Thyroid gland (tissue), 4 donors: ENCODE results near the gene BTF3L4. TPM values are rescaled to one million over a fixed set of nuclear protein-coding genes. Genes with fewer than 3 reads are reported as not detected.
"Not testable (repeated sequence)": the region's sequence is repeated elsewhere in the genome, so short reads cannot be mapped to it uniquely, and the experiment has no call there.

Experiments used
- DNase-seq, 2 donors: peaks; one replicate each; pipeline ENCODE4 v3.0.0-alpha.2; 2019
- H3K27ac ChIP-seq, 3 donors: fragments of 200-600 bp; sonication (generic); 1 replicate in 2 of 3; 2 replicates in 1 of 3; pipeline ENCODE4 v1.5.1; 2016 to 2019; ENCODE audit warnings: mild to moderate bottlenecking in 1 of 3, moderate library complexity in 1 of 3
- H3K27me3 ChIP-seq: fragments of 200-600 bp; sonication (generic); one replicate; pipeline ENCODE4 v1.5.1; 2019
- H3K36me3 ChIP-seq, 2 donors: fragments of 200-600 bp; sonication (generic); one replicate each; pipeline ENCODE4 v1.5.1; 2016 to 2019
- H3K4me1 ChIP-seq, 2 donors: fragments of 200-600 bp; sonication (generic); one replicate each; pipeline ENCODE4 v1.5.1; 2017 to 2019
- H3K4me3 ChIP-seq, 3 donors: fragments of 200-600 bp; sonication (generic); replicated peaks in 1 of 3; 1 replicate in 2 of 3; 2 replicates in 1 of 3; pipeline ENCODE4 v1.5.1; 2016; ENCODE audit warnings: mild to moderate bottlenecking in 1 of 3
- H3K9me3 ChIP-seq: fragments of 200-600 bp; sonication (generic); one replicate; pipeline ENCODE4 v1.5.1; 2017
- POLR2A ChIP-seq, 2 donors: fragments of 450-650 bp; IDR thresholded peaks; one replicate each; pipeline ENCODE4 v1.6.1; 2017; ENCODE audit warnings: antibody characterized with exemption in 2 of 2, mild to moderate bottlenecking in 2 of 2, moderate library complexity in 1 of 2
- WGBS, 2 donors: methylation state at CpG; one replicate each; pipeline ENCODE4 v1.1.5; 2017; 5-methylcytosine and 5-hydroxymethylcytosine counted together
- intact Hi-C: fragments of 100-400 bp; cut with DNase I; formaldehyde crosslinking; loops from one replicate; pipeline ENCODE4 v1.15.1; 2023
- total RNA-seq, 4 donors: library from RNA; depleted of rRNA; stranded (reverse); fragments of >200 nt; gene quantifications; one replicate each; pipeline ENCODE4 v1.2.3, GENCODE V29; 2016
- TF ChIP-seq, protein P1 (sequence below), 6 experiments: fragments of 200-600 bp in 3 of 6; fragments of 450-650 bp in 3 of 6; sonication (generic) in 3 of 6; IDR thresholded peaks; one replicate each; pipeline ENCODE4 v1.5.1; 2016 to 2019; ENCODE audit warnings: antibody characterized with exemption in 6 of 6, mild to moderate bottlenecking in 2 of 6, inconsistent platforms in 1 of 6, moderate library complexity in 1 of 6

The BTF3L4 gene
- total RNA-seq, 4 donors from 2014 or later, result 40.5 to 69.7 (median 54.5) TPM

DNA sequence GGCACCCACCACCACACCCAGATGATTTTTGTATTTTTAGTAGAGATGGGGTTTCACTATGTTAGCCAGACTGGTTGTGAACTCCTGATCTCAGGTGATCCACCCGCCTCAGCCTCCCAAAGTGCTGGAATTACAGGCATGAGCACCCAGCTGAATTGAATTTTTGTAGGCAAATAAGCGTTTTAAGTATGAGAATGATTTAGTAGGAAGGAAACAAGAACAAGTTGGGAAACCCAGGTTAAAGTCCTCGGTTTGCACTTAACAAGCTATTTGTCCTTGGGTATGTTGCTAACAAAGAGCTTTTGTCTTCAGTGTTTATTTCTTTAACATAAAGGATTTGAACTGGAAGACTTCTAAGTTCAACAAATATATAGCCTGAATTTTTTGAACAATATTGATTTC, 23.9 kb downstream of the BTF3L4 start:
- Histone ChIP-seq H3K36me3 (no peaks in the 10 kb centered on the region), H3K4me3 (no peak overlapping the region), H3K9me3 (no peaks in the 10 kb centered on the region), H3K27ac (no peak overlapping the region), H3K4me1 (no peaks in the 10 kb centered on the region), H3K27me3 (no peaks in the 10 kb centered on the region)
- intact Hi-C loops, result no loop called here
- no peak for DNase-seq
- WGBS, 2 donors, result 82 to 95% methylated on average over 3 of the region's 3 CpGs
- no peak for TF ChIP-seq POLR2A (IDR thresholded peaks at IDR 0.05)
- TF ChIP-seq, protein P1, sequence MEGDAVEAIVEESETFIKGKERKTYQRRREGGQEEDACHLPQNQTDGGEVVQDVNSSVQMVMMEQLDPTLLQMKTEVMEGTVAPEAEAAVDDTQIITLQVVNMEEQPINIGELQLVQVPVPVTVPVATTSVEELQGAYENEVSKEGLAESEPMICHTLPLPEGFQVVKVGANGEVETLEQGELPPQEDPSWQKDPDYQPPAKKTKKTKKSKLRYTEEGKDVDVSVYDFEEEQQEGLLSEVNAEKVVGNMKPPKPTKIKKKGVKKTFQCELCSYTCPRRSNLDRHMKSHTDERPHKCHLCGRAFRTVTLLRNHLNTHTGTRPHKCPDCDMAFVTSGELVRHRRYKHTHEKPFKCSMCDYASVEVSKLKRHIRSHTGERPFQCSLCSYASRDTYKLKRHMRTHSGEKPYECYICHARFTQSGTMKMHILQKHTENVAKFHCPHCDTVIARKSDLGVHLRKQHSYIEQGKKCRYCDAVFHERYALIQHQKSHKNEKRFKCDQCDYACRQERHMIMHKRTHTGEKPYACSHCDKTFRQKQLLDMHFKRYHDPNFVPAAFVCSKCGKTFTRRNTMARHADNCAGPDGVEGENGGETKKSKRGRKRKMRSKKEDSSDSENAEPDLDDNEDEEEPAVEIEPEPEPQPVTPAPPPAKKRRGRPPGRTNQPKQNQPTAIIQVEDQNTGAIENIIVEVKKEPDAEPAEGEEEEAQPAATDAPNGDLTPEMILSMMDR (IDR thresholded peaks at IDR 0.05), result no peak

DNA sequence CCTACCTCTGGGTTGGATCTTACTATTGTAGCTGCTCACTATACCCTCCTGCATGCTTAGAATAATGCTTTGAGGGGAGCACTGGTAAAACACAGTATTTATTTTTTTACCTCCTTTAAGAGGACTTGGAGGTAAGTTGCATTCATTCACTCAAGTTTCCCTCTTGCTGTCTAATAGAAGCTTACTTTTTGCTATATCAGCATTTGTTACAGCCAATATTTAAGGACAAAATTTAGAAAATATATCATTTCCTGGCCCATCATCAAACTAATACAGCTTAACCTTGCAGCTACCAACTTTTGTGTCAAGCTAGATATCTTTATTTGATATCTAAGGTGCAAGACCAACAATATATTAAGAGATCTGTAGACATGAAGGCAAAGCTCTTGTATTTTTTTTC, 31.8 kb downstream of the BTF3L4 start:
- intact Hi-C loops, H3K36me3 ChIP-seq, H3K27ac ChIP-seq, DNase-seq, H3K4me3 ChIP-seq, H3K9me3 ChIP-seq, H3K27me3 ChIP-seq, H3K4me1 ChIP-seq: not testable (repeated sequence)

GRCh38 chr1:52094300-52094699, 38.2 kb downstream of the BTF3L4 start:
- H3K27me3 ChIP-seq, DNase-seq, H3K4me3 ChIP-seq, H3K27ac ChIP-seq, H3K4me1 ChIP-seq, intact Hi-C loops, H3K36me3 ChIP-seq, H3K9me3 ChIP-seq: not testable (repeated sequence)
- 90 to 95% methylated on average over 7 of the region's 7 CpGs for WGBS, 2 donors

GRCh38 chr1:52096216-52096615, 40.1 kb downstream of the BTF3L4 start:
- intact Hi-C loops, result no loop called here
- H3K27ac ChIP-seq, result no peak overlapping the region
- no peaks in the 10 kb centered on the region for H3K27me3 ChIP-seq
- no peak overlapping the region for H3K4me3 ChIP-seq
- WGBS, 2 donors, result 79 to 82% methylated on average over 8 of the region's 8 CpGs
- H3K36me3 ChIP-seq, result no peaks in the 10 kb centered on the region
- no peak for TF ChIP-seq POLR2A (IDR thresholded peaks at IDR 0.05)
- TF ChIP-seq, protein P1 (IDR thresholded peaks at IDR 0.05), result no peak
- H3K9me3 ChIP-seq, result no peaks in the 10 kb centered on the region
- no peaks in the 10 kb centered on the region for H3K4me1 ChIP-seq
- DNase-seq, result no peak

- H3K27me3 ChIP-seq, result no peaks in the 10 kb centered on the region
- no peak overlapping the region for H3K27ac ChIP-seq
- TF ChIP-seq POLR2A (IDR thresholded peaks at IDR 0.05), result no peak
- TF ChIP-seq, protein P1 (IDR thresholded peaks at IDR 0.05), result no peak
- WGBS, 2 donors, result 61 to 64% methylated on average over 7 to 8 of the region's 8 CpGs
- H3K4me3 ChIP-seq, result no peak overlapping the region
- no peaks in the 10 kb centered on the region for H3K4me1 ChIP-seq
- intact Hi-C loops, result no loop called here
- H3K36me3 ChIP-seq, result no peaks in the 10 kb centered on the region
- DNase-seq, result no peak
- no peaks in the 10 kb centered on the region for H3K9me3 ChIP-seq
Measured at GRCh38 chr1:52098139-52098871, 42.2 kb downstream of the BTF3L4 start.

DNA sequence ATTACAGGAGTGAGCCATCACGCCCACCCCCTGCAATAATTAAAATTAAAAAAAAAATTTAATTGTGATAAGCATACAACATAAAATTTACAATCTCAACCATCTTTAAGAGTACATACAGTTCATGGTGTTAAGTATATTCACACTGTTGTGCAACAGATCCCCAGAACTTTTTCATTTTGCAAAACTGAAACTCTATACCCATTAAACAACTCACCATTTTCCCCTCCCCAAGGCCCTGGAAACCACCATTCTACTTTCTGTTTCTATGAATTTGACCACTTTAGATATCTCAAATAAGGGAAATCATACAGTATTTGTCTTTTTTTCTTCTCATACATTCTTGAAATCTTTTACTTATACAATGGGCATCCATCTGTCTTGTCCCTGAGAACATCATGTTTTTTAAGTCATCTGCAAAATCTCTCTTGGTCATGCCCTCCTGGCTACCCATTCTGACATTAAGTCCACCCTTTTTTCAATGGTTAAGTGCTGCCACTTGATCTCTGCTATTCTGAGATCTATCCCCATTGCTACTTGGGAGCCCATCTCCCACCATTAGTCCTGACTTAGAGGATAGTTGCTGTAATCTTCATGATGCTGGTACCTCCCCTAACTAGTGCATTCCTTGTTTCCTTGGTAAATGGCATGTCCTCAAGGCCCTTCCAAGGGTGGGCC, 46.4 kb downstream of the BTF3L4 start:
- no peak overlapping the region for H3K27ac ChIP-seq
- 95 to 96% methylated on average over 1 of the region's 1 CpG for WGBS, 2 donors
- no peaks in the 10 kb centered on the region for H3K36me3 ChIP-seq
- no peaks in the 10 kb centered on the region for H3K9me3 ChIP-seq
- H3K4me3 ChIP-seq, result no peak overlapping the region
- H3K27me3 ChIP-seq, result no peaks in the 10 kb centered on the region
- DNase-seq, result no peak
- no peaks in the 10 kb centered on the region for H3K4me1 ChIP-seq
- TF ChIP-seq, protein P1 (IDR thresholded peaks at IDR 0.05), result no peak
- TF ChIP-seq POLR2A (IDR thresholded peaks at IDR 0.05), result no peak
- intact Hi-C loops, result no loop called here
